Lung microvascular endothelial cell (primary cell): ENCODE data around the gene ZNF358. TPM values are rescaled to one million over a fixed set of nuclear protein-coding genes. Genes with fewer than 3 reads are reported as not detected.

Experiments used
- DNase-seq, 2 donors: peaks; one replicate each; pipeline versions ENCODE4 v3.0.0 to v3.0.0-alpha.2; 2010; ENCODE audit warnings: low read depth in 2 of 2
- total RNA-seq: library from RNA; depleted of rRNA; stranded (reverse); fragments of >200 nt; gene quantifications from 2 replicates; pipeline ENCODE4 v1.2.1, GENCODE V29; 2014

Gene ZNF358
- 10.7 and 12.9 TPM in 2 replicates for total RNA-seq

- DNase-seq = peak; percentile 69 to 82
Observed at GRCh38 chr19:7515645-7516151, at the start of gene ZNF358. TSS of gene ZNF358 (plus strand) at chr19:7516103. CDS start at chr19:7519243, 3,140 bp downstream.

- DNase-seq = no peak
Observed at GRCh38 chr19:7467009-7467989, 48.6 kb upstream of the ZNF358 start.

DNA sequence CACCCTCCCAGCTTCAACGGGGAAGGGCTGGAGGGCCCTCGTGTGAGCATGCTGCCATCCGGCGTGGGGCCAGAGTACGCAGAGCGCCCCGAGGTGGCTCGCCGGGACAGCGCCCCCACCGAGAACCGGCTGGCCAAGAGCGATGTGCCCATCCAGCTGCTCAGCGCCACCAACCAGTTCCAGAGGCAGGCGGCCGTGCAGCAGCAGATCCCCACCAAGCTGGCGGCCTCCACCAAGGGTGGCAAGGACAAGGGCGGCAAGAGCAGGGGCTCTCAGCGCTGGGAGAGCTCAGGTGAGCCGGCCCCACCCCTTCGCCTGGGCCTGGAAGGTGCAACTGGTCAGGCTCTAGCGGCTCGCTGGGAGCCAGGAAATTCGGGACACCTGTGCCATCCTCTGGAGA is 47.1 kb upstream of the ZNF358 start:
- DNase-seq = no peak

GRCh38 chr19:7469669-7470285 is 46.1 kb upstream of the ZNF358 start:
- no peak for DNase-seq

DNA sequence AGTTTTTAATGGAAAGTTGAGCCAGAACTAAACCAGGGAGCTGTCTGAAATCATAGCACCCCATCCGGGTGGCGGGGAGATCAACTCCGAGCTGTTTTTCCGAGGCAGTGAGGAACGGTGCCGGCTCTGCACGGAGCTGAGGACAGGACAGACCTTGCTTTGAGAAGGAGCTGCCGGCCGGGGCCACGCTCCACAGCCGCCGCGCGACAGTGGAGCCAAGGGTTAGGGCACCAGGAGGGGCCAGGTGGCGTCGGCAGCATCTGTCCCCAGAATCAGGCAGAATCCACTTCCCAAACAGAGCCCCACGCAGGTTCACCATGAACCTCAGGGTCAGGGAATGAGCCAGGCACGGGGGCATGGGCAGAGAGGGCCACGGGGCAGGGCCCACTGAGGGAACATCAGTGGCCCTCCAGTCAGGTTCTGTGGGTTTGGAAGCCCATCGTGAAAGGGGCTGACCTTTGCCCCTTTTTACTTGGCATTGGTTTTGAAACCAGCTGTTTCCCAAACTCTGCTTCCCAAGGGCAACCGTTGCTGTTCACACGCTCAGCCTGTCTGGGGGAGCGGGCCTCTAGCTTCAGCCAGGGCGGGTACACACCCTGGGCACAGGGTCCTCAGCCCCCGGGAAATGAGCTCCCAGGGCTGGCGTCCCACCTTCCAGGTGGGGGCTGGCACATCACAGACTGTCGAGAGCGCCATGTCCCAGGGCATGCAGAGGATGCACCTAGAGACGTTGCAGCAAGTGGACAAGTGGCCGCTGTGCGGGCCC is 45.2 kb upstream of the ZNF358 start:
- no peak for DNase-seq

DNA sequence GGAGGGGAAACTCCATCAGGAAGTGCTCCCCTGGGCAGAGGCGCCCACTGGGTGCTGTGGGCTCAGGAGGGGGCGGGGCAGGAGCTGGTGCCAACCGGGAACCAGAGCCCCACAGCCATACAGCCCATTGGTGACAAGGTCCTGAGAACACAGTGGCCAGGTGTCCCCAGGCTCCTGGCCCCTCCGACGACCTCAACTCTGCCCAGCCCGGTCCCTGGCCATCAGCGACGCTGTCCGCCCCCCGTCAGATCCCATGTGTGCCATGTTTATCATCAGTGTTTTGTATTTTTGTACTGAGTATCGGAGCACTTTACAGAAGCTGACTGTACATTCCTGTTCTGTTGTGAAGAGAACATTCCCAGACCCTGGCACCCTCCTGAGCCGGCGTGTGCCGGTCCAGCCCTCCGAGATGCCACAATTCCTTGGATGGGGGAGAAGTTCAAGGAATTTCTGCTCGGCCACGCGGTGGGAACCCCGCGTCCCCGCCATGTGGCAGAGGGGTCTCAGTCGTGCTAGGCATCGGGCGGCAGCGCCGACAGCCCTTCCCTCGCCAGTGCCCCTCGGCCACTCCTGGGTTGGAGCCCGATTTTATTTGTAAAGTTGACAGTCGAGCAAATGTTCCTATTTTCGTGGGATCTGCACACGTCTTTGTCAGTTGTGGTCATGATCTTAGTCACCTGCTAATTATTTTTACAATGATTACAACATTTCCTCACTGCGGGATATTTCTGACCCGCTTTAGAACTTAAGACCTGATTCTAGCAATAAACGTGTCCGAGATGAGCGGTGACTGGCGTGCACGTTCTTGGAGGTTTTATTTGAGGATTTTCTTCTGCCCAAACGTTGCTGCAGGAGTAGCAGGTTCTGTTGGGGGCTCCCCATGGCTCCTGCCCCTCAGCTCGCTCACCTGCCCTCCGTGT is 43.9 kb upstream of the ZNF358 start:
- no peak for DNase-seq

- DNase-seq = no peak
Observed at GRCh38 chr19:7475665-7476064, 40.2 kb upstream of the ZNF358 start.

- DNase-seq = no peak
Observed at GRCh38 chr19:7476241-7476640, 39.7 kb upstream of the ZNF358 start.

- no peak for DNase-seq
Observed at GRCh38 chr19:7476777-7477494, 39.0 kb upstream of the ZNF358 start.

GRCh38 chr19:7477758-7478157 is 38.1 kb upstream of the ZNF358 start:
- no peak for DNase-seq

DNA sequence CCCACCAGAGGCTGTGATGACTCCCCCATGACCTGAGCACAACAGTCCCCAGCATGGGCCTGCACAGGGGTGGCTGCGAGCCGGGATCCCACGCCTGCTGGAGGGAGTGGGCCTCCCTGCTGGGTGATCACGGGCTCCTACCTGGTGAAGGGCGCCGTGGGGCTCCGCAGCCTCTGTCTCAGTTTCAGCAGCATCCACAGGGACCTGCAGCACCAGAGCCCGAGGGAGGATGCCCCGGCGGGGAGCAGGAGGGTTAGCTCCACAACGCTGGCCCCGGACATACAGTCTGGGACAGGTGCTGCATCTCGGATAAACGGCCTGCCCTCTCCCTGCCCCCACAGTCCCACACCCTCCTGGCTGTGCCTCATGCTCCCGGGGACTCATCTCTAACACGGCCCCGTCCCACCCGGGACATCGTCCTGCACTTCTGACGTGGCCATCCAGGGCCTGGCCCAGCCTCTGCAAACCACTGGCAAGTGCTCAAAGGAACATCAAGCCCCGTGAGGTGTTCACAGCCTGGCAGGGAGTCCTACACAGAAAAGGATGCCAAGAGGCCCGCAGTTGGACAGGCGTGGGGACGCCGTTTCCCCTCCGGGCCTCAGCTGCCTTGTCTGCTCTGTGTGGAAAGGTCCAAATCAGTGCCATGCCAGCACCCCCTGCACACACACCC is 37.6 kb upstream of the ZNF358 start:
- no peak for DNase-seq

GRCh38 chr19:7478843-7479227 is 37.1 kb upstream of the ZNF358 start:
- DNase-seq = no peak

DNA sequence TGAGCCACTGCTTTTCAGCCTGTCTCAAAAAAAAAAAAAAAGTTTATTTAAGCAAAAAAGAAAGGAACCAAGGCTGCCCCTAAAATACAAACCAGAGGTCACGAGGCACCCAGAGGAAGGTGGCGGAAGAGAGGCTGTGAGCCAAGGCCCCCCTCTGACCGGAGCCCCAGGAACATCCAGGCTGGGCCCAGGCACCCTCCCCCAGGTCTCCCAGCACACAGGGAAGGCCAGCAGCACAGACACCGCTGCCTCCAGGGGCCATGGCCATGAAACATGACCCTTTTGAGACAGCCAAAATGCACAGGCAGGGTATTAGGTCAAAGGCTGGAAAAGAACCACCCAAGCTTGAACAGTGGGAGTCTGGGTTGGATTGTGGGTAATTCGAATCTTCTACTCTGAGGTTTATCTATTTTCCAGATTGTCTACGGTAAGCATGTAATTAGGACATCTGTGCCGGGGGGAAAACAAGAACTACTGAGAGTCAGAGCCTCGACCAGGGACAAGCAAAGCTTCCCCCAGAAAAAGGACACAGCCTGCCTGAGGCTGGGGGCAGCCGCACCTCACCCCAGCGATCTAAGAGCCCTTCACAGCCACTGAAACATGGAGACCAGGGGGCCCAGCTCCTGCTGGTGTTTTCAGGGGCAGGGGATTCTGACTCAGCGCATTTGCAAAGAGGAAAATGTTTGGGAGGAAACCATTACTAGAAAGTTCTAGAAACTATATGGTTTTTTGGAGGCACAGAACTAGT is 35.5 kb upstream of the ZNF358 start:
- DNase-seq = no peak

DNA sequence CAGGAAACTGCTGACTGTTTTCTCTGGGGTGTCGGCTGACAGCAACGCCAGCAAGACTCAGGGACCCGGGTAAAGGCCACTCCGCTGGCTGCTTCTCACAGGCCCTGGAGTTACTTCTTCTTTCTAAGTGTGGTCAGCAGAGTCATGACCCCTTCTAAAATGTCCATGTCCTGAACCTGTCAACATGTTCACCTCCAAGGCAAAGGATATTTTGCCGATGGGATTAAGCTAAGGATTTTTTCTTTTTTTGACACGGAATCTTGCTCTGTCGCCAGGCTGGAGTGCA is 35.0 kb upstream of the ZNF358 start:
- DNase-seq = no peak

DNA sequence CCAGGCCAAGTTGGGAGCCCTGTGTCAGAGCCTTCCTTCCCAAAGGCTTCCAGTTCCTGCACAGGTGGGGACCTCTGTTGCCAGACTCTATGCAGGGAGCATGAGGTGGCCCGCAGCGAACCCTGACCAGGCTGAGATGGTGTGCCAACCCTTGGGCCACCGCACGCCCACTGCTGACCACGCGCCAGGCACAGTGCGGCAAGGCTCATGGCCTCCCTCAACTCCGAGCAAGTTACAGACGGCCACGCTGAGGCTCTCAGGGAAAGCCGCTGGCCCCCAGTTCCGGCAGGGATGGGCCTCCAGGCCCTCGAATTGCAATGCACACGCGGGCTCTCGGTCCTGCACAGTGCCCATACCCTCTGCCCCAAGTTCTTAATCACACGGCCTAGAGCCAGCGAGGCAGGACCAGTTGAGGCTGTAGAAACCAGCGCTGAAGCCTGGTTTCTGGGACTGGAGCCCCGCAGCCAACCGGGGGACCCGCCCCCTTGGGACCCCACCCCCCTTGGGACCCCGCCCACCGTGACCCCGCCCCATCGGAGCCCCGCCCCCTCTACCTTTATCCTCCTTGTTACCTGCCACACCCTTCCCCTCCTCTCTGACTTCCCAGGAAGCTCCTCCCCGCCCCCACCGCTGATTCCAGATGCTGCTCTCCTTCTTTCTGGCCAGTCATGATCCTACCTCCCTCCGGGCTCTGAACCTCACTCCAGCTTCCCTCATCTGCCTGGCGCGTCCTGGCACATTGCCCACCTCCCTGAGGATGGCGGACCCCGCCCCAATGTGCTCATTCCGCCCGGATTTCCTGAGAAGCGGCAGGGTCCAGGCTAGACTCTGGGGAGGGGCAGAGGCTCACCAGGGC is 33.1 kb upstream of the ZNF358 start:
- DNase-seq = peak; percentile 30 to 42

- no peak for DNase-seq
Observed at GRCh38 chr19:7483720-7484201, 32.1 kb upstream of the ZNF358 start.

DNA sequence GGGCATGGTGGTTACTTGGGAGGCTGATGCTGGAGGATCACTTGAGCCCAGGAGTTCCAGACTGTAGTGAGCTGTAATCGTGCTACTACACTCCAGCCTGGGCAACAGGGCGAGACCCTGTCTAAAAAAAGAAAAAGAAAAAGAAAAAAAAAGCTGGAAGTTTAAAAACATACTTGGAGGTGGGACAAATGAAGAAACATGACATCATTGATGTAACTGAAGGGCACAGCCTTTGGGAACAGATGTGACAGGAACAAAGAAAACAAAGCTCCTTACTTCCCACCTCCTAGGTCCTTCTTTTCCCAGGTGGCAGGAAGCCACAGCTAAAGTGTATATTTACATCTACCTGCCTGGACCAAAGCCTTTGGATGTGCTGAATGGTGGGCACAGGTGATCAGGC is 29.0 kb upstream of the ZNF358 start:
- DNase-seq = no peak
